ENCODE data around the gene SNCB.

SNCB gene

GRCh38 chr5:176611435-176611834 lies 18.9 kb downstream of the SNCB start:
- Histone ChIP-seq H3K4me3 (replicated peaks; ENCODE audit: insufficient read depth, low read length) (no peak overlapping the region), H3K27ac (replicated peaks) (no peak overlapping the region), H3K27me3 (ENCODE audit: insufficient read depth, poor library complexity, severe bottlenecking) (peaks cover 23% of the 10 kb centered on the region)
- peak; percentile 38 to 46 for DNase-seq (ENCODE audit: low read depth in 1 of 2, low spot score in 1 of 2)
- TF ChIP-seq SPI1 (IDR thresholded peaks at IDR 0.05; ENCODE audit: borderline replicate concordance, low read depth) = no peak
- TF ChIP-seq REST (IDR thresholded peaks at IDR 0.05; ENCODE audit: insufficient replicate concordance, low read depth) = peak; percentile 95

GRCh38 chr5:176610435-176610773 lies 19.9 kb downstream of the SNCB start:
- no peak for TF ChIP-seq CTCF (IDR thresholded peaks at IDR 0.05; ENCODE audit: insufficient read depth, low read length)
- no peak for TF ChIP-seq SPI1 (IDR thresholded peaks at IDR 0.05; ENCODE audit: borderline replicate concordance, low read depth)
- no peak for TF ChIP-seq GABPA (IDR thresholded peaks at IDR 0.05; ENCODE audit: low read depth)
- no peak for TF ChIP-seq POLR2AphosphoS5 (IDR thresholded peaks at IDR 0.05; ENCODE audit: low read depth)
- TF ChIP-seq REST (IDR thresholded peaks at IDR 0.05; ENCODE audit: insufficient replicate concordance, low read depth) = no peak
- Histone ChIP-seq H3K27ac (replicated peaks) (no peak overlapping the region), H3K27me3 (ENCODE audit: insufficient read depth, poor library complexity, severe bottlenecking) (peaks cover 23% of the 10 kb centered on the region), H3K4me3 (replicated peaks; ENCODE audit: insufficient read depth, low read length) (peak overlapping the region; percentile 67)
- DNase-seq (ENCODE audit: low read depth in 1 of 2, low spot score in 1 of 2) = no peak

- TF ChIP-seq POLR2AphosphoS5 (IDR thresholded peaks at IDR 0.05; ENCODE audit: low read depth) (no peak), REST (IDR thresholded peaks at IDR 0.05; ENCODE audit: insufficient replicate concordance, low read depth) (peak; percentile 83), SPI1 (IDR thresholded peaks at IDR 0.05; ENCODE audit: borderline replicate concordance, low read depth) (no peak)
- Histone ChIP-seq H3K4me3 (replicated peaks; ENCODE audit: insufficient read depth, low read length) (peak within 1 kb of the TSS; percentile 67), H3K27ac (replicated peaks) (no peak within 1 kb of the TSS), H3K27me3 (ENCODE audit: insufficient read depth, poor library complexity, severe bottlenecking) (peaks cover 23% of the 10 kb centered on the region)
- peak in 1 of 2 experiments; percentile 21 for DNase-seq (ENCODE audit: low read depth in 1 of 2, low spot score in 1 of 2)
Measured at GRCh38 chr5:176609724-176610434, 20.5 kb downstream of the SNCB start, which contains the start of gene GPRIN1. Gene GPRIN1 (minus strand): TSS chr5:176610156. CDS start chr5:176599834, 10,322 bp downstream.

- DNase-seq (ENCODE audit: low read depth in 1 of 2, low spot score in 1 of 2) = no peak
- Histone ChIP-seq H3K27me3 (ENCODE audit: insufficient read depth, poor library complexity, severe bottlenecking) (peaks cover 23% of the 10 kb centered on the region), H3K4me3 (replicated peaks; ENCODE audit: insufficient read depth, low read length) (peak overlapping the region; percentile 67), H3K27ac (replicated peaks) (no peak overlapping the region)
- no peak for TF ChIP-seq CTCF (IDR thresholded peaks at IDR 0.05; ENCODE audit: insufficient read depth, low read length)
- TF ChIP-seq REST (IDR thresholded peaks at IDR 0.05; ENCODE audit: insufficient replicate concordance, low read depth) = no peak
- TF ChIP-seq POLR2AphosphoS5 (IDR thresholded peaks at IDR 0.05; ENCODE audit: low read depth) = no peak
- no peak for TF ChIP-seq SPI1 (IDR thresholded peaks at IDR 0.05; ENCODE audit: borderline replicate concordance, low read depth)
- no peak for TF ChIP-seq GABPA (IDR thresholded peaks at IDR 0.05; ENCODE audit: low read depth)
Measured at GRCh38 chr5:176608937-176609723, 21.2 kb downstream of the SNCB start.
